Right cardiac atrium (tissue), 5 donors: Measurements from ENCODE around the gene ST3GAL4. TPM values are rescaled to one million over a fixed set of nuclear protein-coding genes. Genes with fewer than 3 reads are reported as not detected.

Experiments
- ATAC-seq, 2 donors: fragments of 200-7000 bp; cut with Tn5 transposase; one replicate each; pipeline versions ENCODE4 v1.8.0 to v1.9.1; 2020; ENCODE audit warnings: moderate library complexity in 2 of 2, mild to moderate bottlenecking in 1 of 2
- DNase-seq, 3 donors: peaks; one replicate each; pipeline ENCODE4 v3.0.0-alpha.2; 2020
- H3K27ac ChIP-seq: one replicate; pipeline ENCODE4 v1.5.1; 2013; ENCODE audit warnings: mild to moderate bottlenecking, low read length, control low read depth, moderate library complexity
- H3K27me3 ChIP-seq: one replicate; pipeline ENCODE4 v1.6.1; 2013; ENCODE audit not compliant: control insufficient read depth, insufficient read depth
- H3K4me1 ChIP-seq: one replicate; pipeline ENCODE4 v1.6.1; 2013; ENCODE audit warnings: low read length; ENCODE audit not compliant: control insufficient read depth, insufficient read depth
- H3K4me3 ChIP-seq: one replicate; pipeline ENCODE4 v1.5.1; 2013; ENCODE audit warnings: low read length, control low read depth
- H3K9me3 ChIP-seq: one replicate; pipeline ENCODE4 v1.6.1; 2013; ENCODE audit warnings: low read length; ENCODE audit not compliant: control insufficient read depth
- WGBS: extraction: QIAGEN DNeasy Blood & Tissue Kit; methylation state at CpG from one replicate; pipeline ENCODE4 v1.1.7; 2013; 5-methylcytosine and 5-hydroxymethylcytosine counted together
- intact Hi-C, 4 donors: fragments of 100-400 bp; cut with DNase I; formaldehyde crosslinking; loops; one replicate each; pipeline versions ENCODE4 v1.11.0 to v1.14.0; 2022 to 2023
- polyA plus RNA-seq: library from polyadenylated mRNA; stranded (reverse); fragments of 200-250 nt; gene quantifications from one replicate; pipeline ENCODE4 v1.2.3, GENCODE V29; 2013
- total RNA-seq, 4 donors: library from RNA; stranded (reverse); fragmentation: NEBNext Ultra II Directional; extraction: Animal tissue kit (Norgen Biotek cat#: 25700); gene quantifications; one replicate each; pipeline ENCODE4 v1.2.1, GENCODE V29; 2021
- donor health status: healthy with polysubstance abuse.
- donor health status: DM: no; HTN: yes; CAD: no.
- donor health status: DM: no; HTN: no; CAD: no.
- donor health status: DM: no; HTN: yes; CAD: no; lungs with severe emphysema.
- donor health status: DM: yes; HTN: yes; CAD: no.

The ST3GAL4 gene
- total and polyA plus RNA-seq, 5 donors = 57.3 to 96.9 (median 62.1) TPM

- WGBS = 97% methylated on average over 7 of the region's 7 CpGs
- peak in 1 of 3 donors; percentile 10 for DNase-seq
- Histone ChIP-seq H3K27me3 (no peaks in the 10 kb centered on the region), H3K9me3 (no peaks in the 10 kb centered on the region), H3K4me3 (no peak overlapping the region), H3K27ac (no peak overlapping the region), H3K4me1 (no peaks in the 10 kb centered on the region)
- intact Hi-C loops = no loop called here
- ATAC-seq = no peak
These were observed 106.9 kb downstream of the ST3GAL4 start for GRCh38 chr11:126462422-126462821.

Other genes with a start within 250 kb of the ST3GAL4 start
- gene RPUSD4, start 144.0 kb upstream of the ST3GAL4 start, total RNA-seq = 10 to 100 TPM; 13.5 to 24.0 (median 19.5) TPM
- gene RPUSD4, start 144.0 kb upstream of the ST3GAL4 start, polyA plus RNA-seq = 12.0 TPM
- 10 to 100 TPM; 15.8 to 20.5 (median 16.9) TPM for gene FAM118B, start 143.9 kb upstream of the ST3GAL4 start, total RNA-seq
- gene FAM118B, start 143.9 kb upstream of the ST3GAL4 start, polyA plus RNA-seq = 12.7 TPM
- gene SRPRA, start 86.8 kb upstream of the ST3GAL4 start, total RNA-seq = 10 to 100 TPM; 65.1 to 85.4 (median 72.0) TPM
- gene SRPRA, start 86.8 kb upstream of the ST3GAL4 start, polyA plus RNA-seq = 49.6 TPM
- 10 to 100 TPM; 23.3 to 30.0 (median 25.3) TPM for gene FOXRED1, start 86.5 kb upstream of the ST3GAL4 start, total RNA-seq
- gene FOXRED1, start 86.5 kb upstream of the ST3GAL4 start, polyA plus RNA-seq = 34.9 TPM
- 1 to 10 TPM; 9.3 to 9.7 (median 9.5) TPM for gene TIRAP, start 72.6 kb upstream of the ST3GAL4 start, total RNA-seq
- gene TIRAP, start 72.6 kb upstream of the ST3GAL4 start, polyA plus RNA-seq = 5.8 TPM
- 10 to 100 TPM in 3 of 4 donors, 1 to 10 TPM in 1; 9.9 to 14.9 (median 10.4) TPM for gene DCPS, start 51.6 kb upstream of the ST3GAL4 start, total RNA-seq
- gene DCPS, start 51.6 kb upstream of the ST3GAL4 start, polyA plus RNA-seq = 10.6 TPM